ENCODE measurements around the gene ADK. TPM values are rescaled to one million over a fixed set of nuclear protein-coding genes. Genes with fewer than 3 reads are reported as not detected.

ADK gene
- total and polyA plus RNA-seq, 2 donors (not counting 3 experiments of a cell fraction or from before 2014, with no cell fraction given), result 11.7 to 46.5 TPM

DNA sequence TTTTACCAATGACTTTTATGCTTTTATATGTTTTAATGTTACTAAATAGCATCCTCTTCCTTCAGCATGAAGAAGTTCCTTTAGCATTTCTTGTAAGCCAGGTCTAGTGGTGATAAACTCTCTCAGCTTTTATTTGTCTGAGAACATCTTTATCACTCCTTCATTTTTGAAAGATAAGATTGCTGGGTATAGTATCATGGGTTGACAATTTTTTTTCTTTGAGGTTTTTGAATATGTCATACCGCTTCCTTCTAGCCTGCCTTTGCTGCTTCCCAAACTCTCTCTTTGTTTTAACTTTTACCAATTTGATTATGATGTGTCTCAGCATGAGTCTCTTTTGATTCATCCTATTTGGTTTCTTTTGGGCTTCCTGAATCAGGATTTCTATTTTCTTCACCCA is 567.2 kb downstream of the ADK start:
- H3K9me3 ChIP-seq (replicated peaks; ENCODE audit: control insufficient read depth, insufficient read depth, low read length), result no peaks in the 10 kb centered on the region
- no peak overlapping the region for H3K27ac ChIP-seq (ENCODE audit: insufficient read depth, low read depth, low read length)
- no peaks in the 10 kb centered on the region for H3K9me1 ChIP-seq (replicated peaks; ENCODE audit: control insufficient read depth, extremely low read depth, insufficient read depth, low read length)
- H3K9ac ChIP-seq (replicated peaks; ENCODE audit: extremely low read depth, insufficient read depth, low read length), result no peak overlapping the region
- H3K4me1 ChIP-seq (ENCODE audit: control insufficient read depth, extremely low read depth, insufficient read depth, low read length), result no peaks in the 10 kb centered on the region
- POLR2A ChIA-PET, result no interaction called here
- H3K4me2 ChIP-seq (ENCODE audit: insufficient read depth, low read length), result no peak overlapping the region
- intact Hi-C loops (cut with micrococcal nuclease) (no loop called here), dilution Hi-C loops (cut with MboI; ENCODE audit: extremely low pct_ligation_motif_present, low sequenced_read_pairs) (no loop called here)
- H4K20me1 ChIP-seq (replicated peaks; ENCODE audit: control insufficient read depth, extremely low read depth, insufficient read depth, low read length), result no peaks in the 10 kb centered on the region
- no peak for TF ChIP-seq MYC (IDR thresholded peaks at IDR 0.05; ENCODE audit: low read depth, low read length)
- TF ChIP-seq POLR2A (IDR thresholded peaks at IDR 0.05; ENCODE audit: low read depth, low read length), result no peak
- no peak for TF ChIP-seq FOS (IDR thresholded peaks at IDR 0.05; ENCODE audit: borderline replicate concordance, insufficient read depth, low read length)
- TF ChIP-seq, protein P1, sequence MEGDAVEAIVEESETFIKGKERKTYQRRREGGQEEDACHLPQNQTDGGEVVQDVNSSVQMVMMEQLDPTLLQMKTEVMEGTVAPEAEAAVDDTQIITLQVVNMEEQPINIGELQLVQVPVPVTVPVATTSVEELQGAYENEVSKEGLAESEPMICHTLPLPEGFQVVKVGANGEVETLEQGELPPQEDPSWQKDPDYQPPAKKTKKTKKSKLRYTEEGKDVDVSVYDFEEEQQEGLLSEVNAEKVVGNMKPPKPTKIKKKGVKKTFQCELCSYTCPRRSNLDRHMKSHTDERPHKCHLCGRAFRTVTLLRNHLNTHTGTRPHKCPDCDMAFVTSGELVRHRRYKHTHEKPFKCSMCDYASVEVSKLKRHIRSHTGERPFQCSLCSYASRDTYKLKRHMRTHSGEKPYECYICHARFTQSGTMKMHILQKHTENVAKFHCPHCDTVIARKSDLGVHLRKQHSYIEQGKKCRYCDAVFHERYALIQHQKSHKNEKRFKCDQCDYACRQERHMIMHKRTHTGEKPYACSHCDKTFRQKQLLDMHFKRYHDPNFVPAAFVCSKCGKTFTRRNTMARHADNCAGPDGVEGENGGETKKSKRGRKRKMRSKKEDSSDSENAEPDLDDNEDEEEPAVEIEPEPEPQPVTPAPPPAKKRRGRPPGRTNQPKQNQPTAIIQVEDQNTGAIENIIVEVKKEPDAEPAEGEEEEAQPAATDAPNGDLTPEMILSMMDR (IDR thresholded peaks at IDR 0.05; ENCODE audit: extremely low read depth in 1 of 2, insufficient read depth in 1 of 2, low read depth in 1 of 2, low read length in 2 of 2), result no peak
- no peak overlapping the region for H2AFZ ChIP-seq (ENCODE audit: low read depth, low read length)
- no TSS peak for BruUV-seq (replicated peaks)
- CTCF ChIA-PET, result no interaction called here
- FAIRE-seq (no peak), DNase-seq (ENCODE audit: low read depth, low spot score) (no peak)
- H3K36me3 ChIP-seq (ENCODE audit: control insufficient read depth in 2 of 2, extremely low read depth in 1 of 2, insufficient read depth in 2 of 2, low read length in 2 of 2), result no peaks in the 10 kb centered on the region
- H3K4me3 ChIP-seq (replicated peaks in 1 of 3; ENCODE audit: insufficient read depth in 1 of 3, low read depth in 1 of 3, low read length in 3 of 3), result no peak overlapping the region
- no peaks in the 10 kb centered on the region for H3K27me3 ChIP-seq (ENCODE audit: control insufficient read depth in 2 of 2, insufficient read depth in 2 of 2, low read length in 2 of 2)
- H3K79me2 ChIP-seq (ENCODE audit: control insufficient read depth, insufficient read depth, low read length), result no peaks in the 10 kb centered on the region

DNA sequence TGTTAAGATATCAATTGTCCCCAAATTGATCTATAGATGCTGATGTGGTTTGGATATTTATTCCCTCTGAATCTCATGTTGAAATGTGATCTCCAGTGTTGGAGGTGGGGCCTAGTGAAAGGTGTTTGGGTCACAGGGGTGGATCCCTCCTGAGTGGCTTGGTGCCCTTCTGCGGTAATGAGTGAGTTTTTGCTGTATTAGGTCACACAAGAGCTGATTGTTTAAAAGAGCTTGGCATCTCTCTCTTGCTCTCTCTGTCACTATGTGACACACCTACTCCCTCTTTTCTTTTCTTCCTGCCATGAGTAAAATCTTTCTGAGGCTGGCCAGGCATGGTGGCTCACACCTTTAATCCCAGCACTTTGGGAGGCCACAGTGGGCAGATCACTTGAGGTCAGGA is 577.2 kb downstream of the ADK start:
- Histone ChIP-seq H3K79me2 (ENCODE audit: control insufficient read depth, insufficient read depth, low read length) (no peaks in the 10 kb centered on the region), H3K36me3 (ENCODE audit: control insufficient read depth in 2 of 2, extremely low read depth in 1 of 2, insufficient read depth in 2 of 2, low read length in 2 of 2) (no peaks in the 10 kb centered on the region), H3K27ac (ENCODE audit: insufficient read depth, low read depth, low read length) (no peak overlapping the region), H3K9me1 (replicated peaks; ENCODE audit: control insufficient read depth, extremely low read depth, insufficient read depth, low read length) (no peaks in the 10 kb centered on the region), H3K27me3 (ENCODE audit: control insufficient read depth in 2 of 2, insufficient read depth in 2 of 2, low read length in 2 of 2) (no peaks in the 10 kb centered on the region), H3K4me2 (ENCODE audit: insufficient read depth, low read length) (no peak overlapping the region), H4K20me1 (replicated peaks; ENCODE audit: control insufficient read depth, extremely low read depth, insufficient read depth, low read length) (no peaks in the 10 kb centered on the region), H2AFZ (ENCODE audit: low read depth, low read length) (no peak overlapping the region), H3K9me3 (replicated peaks; ENCODE audit: control insufficient read depth, insufficient read depth, low read length) (no peaks in the 10 kb centered on the region), H3K4me3 (replicated peaks in 1 of 3; ENCODE audit: insufficient read depth in 1 of 3, low read depth in 1 of 3, low read length in 3 of 3) (no peak overlapping the region), H3K4me1 (ENCODE audit: control insufficient read depth, extremely low read depth, insufficient read depth, low read length) (no peaks in the 10 kb centered on the region), H3K9ac (replicated peaks; ENCODE audit: extremely low read depth, insufficient read depth, low read length) (no peak overlapping the region)
- POLR2A ChIA-PET, result no interaction called here
- dilution Hi-C loops (cut with MboI; ENCODE audit: extremely low pct_ligation_motif_present, low sequenced_read_pairs), result no loop called here
- no peak for TF ChIP-seq JUN (IDR thresholded peaks at IDR 0.05; ENCODE audit: borderline replicate concordance, insufficient read depth, insufficient read length, low read depth)
- TF ChIP-seq POLR2AphosphoS5 (IDR thresholded peaks at IDR 0.05; ENCODE audit: insufficient read depth, low read depth, low read length), result no peak
- TF ChIP-seq POLR2A (IDR thresholded peaks at IDR 0.05; ENCODE audit: low read depth, low read length), result no peak
- no peak for TF ChIP-seq EZH2 (IDR thresholded peaks at IDR 0.05; ENCODE audit: borderline replicate concordance, low read depth, low read length, severe bottlenecking)
- no peak for TF ChIP-seq GATA2 (IDR thresholded peaks at IDR 0.05; ENCODE audit: insufficient read depth, insufficient read length, low read depth, low read length)
- TF ChIP-seq, protein P2, sequence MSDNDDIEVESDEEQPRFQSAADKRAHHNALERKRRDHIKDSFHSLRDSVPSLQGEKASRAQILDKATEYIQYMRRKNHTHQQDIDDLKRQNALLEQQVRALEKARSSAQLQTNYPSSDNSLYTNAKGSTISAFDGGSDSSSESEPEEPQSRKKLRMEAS (IDR thresholded peaks at IDR 0.05; ENCODE audit: insufficient read depth, insufficient read length), result no peak
- TF ChIP-seq MYC (IDR thresholded peaks at IDR 0.05; ENCODE audit: low read depth, low read length), result no peak
- TF ChIP-seq, protein P1 (IDR thresholded peaks at IDR 0.05; ENCODE audit: extremely low read depth in 1 of 2, insufficient read depth in 1 of 2, low read depth in 1 of 2, low read length in 2 of 2), result no peak
- no peak for TF ChIP-seq FOS (IDR thresholded peaks at IDR 0.05; ENCODE audit: borderline replicate concordance, insufficient read depth, low read length)
- DNase-seq (ENCODE audit: low read depth, low spot score), result no peak
- CTCF ChIA-PET, result interaction anchor here (0.8 kb wide), 1 partner anchor 11 kb away, joined by 3 read pairs; no protein-coding TSS in a partner anchor
- FAIRE-seq, result no peak
- no TSS peak for BruUV-seq (replicated peaks)
- intact Hi-C loops (cut with micrococcal nuclease), result no loop called here

All from endothelial cell of umbilical vein (primary cell).